NCI-H446 treated with DMSO at 0.1 percent for 48 hours (cell line): Measurements from ENCODE around the gene TDRKH.

Source experiments
- DNase-seq: peaks from one replicate; lab custom pipeline; 2025; lab: John Stamatoyannopoulos, UW

Gene TDRKH

GRCh38 chr1:151822404-151822803 lies 32.1 kb upstream of the TDRKH start:
- no peak for DNase-seq

- DNase-seq: no peak
Observed at GRCh38 chr1:151820940-151821339, 30.6 kb upstream of the TDRKH start.

GRCh38 chr1:151819976-151820623 lies 29.8 kb upstream of the TDRKH start:
- no peak for DNase-seq

GRCh38 chr1:151819227-151819835 lies 29.0 kb upstream of the TDRKH start:
- DNase-seq: no peak

GRCh38 chr1:151817353-151817730 lies 27.0 kb upstream of the TDRKH start:
- DNase-seq: no peak

GRCh38 chr1:151816548-151817352 lies 26.4 kb upstream of the TDRKH start:
- no peak for DNase-seq

GRCh38 chr1:151815716-151816327 lies 25.5 kb upstream of the TDRKH start:
- DNase-seq: no peak

GRCh38 chr1:151814971-151815545 lies 24.8 kb upstream of the TDRKH start:
- DNase-seq: no peak

GRCh38 chr1:151814426-151814825 lies 24.1 kb upstream of the TDRKH start:
- no peak for DNase-seq

GRCh38 chr1:151813271-151813977 lies 23.1 kb upstream of the TDRKH start:
- no peak for DNase-seq

GRCh38 chr1:151811181-151811580 lies 20.9 kb upstream of the TDRKH start:
- DNase-seq: peak; percentile 11

GRCh38 chr1:151809985-151810556 lies 19.8 kb upstream of the TDRKH start:
- DNase-seq: no peak

- DNase-seq: no peak
Observed at GRCh38 chr1:151809290-151809984, 19.1 kb upstream of the TDRKH start.

- no peak for DNase-seq
Observed at GRCh38 chr1:151807766-151808165, 17.5 kb upstream of the TDRKH start.

- no peak for DNase-seq
Observed at GRCh38 chr1:151807131-151807530, 16.8 kb upstream of the TDRKH start.

GRCh38 chr1:151806170-151806569 lies 15.9 kb upstream of the TDRKH start:
- DNase-seq: no peak

- no peak for DNase-seq
Observed at GRCh38 chr1:151805066-151805820, 14.9 kb upstream of the TDRKH start, which contains the start of gene LINGO4. TSS of gene LINGO4 (minus strand) at chr1:151805419. CDS start at chr1:151802704, 2,715 bp downstream.

- DNase-seq: no peak
Observed at GRCh38 chr1:151803915-151804314, 13.6 kb upstream of the TDRKH start.

GRCh38 chr1:151803164-151803563 lies 12.9 kb upstream of the TDRKH start:
- no peak for DNase-seq

GRCh38 chr1:151802372-151802771 lies 12.1 kb upstream of the TDRKH start:
- DNase-seq: no peak
